H1 (cell line): ENCODE results near the gene EFNA3. TPM values are rescaled to one million over a fixed set of nuclear protein-coding genes. Genes with fewer than 3 reads are reported as not detected.

ENCODE experiments used
- BRCA1 ChIP-seq: IDR thresholded peaks from 2 replicates; pipeline ENCODE4 v1.6.1; 2012; ENCODE audit warnings: low read depth, low read length, improper control_type of control experiment
- GTF2F1 ChIP-seq: IDR thresholded peaks from 2 replicates; pipeline ENCODE4 v1.6.1; 2012; ENCODE audit warnings: low read depth, low read length, improper control_type of control experiment, borderline replicate concordance
- RBBP5 ChIP-seq: IDR thresholded peaks from 2 replicates; pipeline ENCODE4 v1.7.1; 2012; ENCODE audit warnings: low read depth, mild to moderate bottlenecking, inconsistent platforms, low read length, moderate library complexity, borderline replicate concordance
- TAF1 ChIP-seq: IDR thresholded peaks from 2 replicates; pipeline ENCODE4 v1.6.1; 2011; ENCODE audit warnings: mild to moderate bottlenecking, low read depth, low read length
- polyA plus RNA-seq, 7 experiments: library from polyadenylated mRNA; depleted of rRNA in 3 of 7; stranded (reverse) in 5 of 7; unstranded in 2 of 7; fragments of >200 nt in 5 of 7; fragments of 200-250 nt in 2 of 7; gene quantifications; 1 replicate in 5 of 7; 2 replicates in 1 of 7; 4 replicates in 1 of 7; pipeline versions ENCODE4 v1.2.1 to v1.2.3, GENCODE V29; 2011 to 2013; ENCODE audit warnings: missing spikeins in 2 of 7, mixed read lengths in 2 of 7
- total RNA-seq: library from RNA; stranded (reverse); fragmentation: NEBNext Ultra II Directional; extraction: Animal tissue kit (Norgen Biotek cat#: 25700); gene quantifications from 2 replicates; pipeline ENCODE4 v1.2.1, GENCODE V29; 2021
- TF ChIP-seq, protein P1 (sequence below): IDR thresholded peaks from 2 replicates; pipeline ENCODE4 v1.6.1; 2012; ENCODE audit warnings: inconsistent platforms

Gene EFNA3
- total and polyA plus RNA-seq, 2 of the 8 experiments (the other 6 are each of a cell fraction or from before 2014, with no cell fraction given), result 10.8 to 13.8 TPM

DNA sequence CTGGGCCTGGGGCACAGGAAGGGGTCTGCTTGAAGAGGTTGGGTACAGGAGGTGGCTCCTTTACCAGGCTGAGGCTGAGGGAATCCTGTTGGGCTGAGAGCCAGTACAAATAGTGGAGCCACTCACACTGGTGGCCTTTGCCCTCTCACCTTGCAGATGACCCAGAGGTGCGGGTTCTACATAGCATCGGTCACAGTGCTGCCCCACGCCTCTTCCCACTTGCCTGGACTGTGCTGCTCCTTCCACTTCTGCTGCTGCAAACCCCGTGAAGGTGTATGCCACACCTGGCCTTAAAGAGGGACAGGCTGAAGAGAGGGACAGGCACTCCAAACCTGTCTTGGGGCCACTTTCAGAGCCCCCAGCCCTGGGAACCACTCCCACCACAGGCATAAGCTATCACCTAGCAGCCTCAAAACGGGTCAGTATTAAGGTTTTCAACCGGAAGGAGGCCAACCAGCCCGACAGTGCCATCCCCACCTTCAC lies 55.2 kb downstream of the EFNA3 start (continued):
- TF ChIP-seq, protein P1, sequence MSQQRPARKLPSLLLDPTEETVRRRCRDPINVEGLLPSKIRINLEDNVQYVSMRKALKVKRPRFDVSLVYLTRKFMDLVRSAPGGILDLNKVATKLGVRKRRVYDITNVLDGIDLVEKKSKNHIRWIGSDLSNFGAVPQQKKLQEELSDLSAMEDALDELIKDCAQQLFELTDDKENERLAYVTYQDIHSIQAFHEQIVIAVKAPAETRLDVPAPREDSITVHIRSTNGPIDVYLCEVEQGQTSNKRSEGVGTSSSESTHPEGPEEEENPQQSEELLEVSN, result no peak
- TF ChIP-seq RBBP5 (no peak), TAF1 (no peak), GTF2F1 (no peak), BRCA1 (no peak)
